Parathyroid adenoma (tissue), 2 donors: Measurements from ENCODE around the gene RRBP1.

Experiments used
- H2AFZ ChIP-seq: fragments of 300-600 bp; sonication (generic); one replicate; pipeline ENCODE4 v1.7.0; 2017; ENCODE audit warnings: antibody characterized with exemption, mild to moderate bottlenecking
- H3K27ac ChIP-seq: fragments of 300-600 bp; sonication (generic); one replicate; pipeline ENCODE4 v1.7.0; 2017
- H3K27me3 ChIP-seq: fragments of 300-600 bp; sonication (generic); one replicate; pipeline ENCODE4 v1.7.0; 2017; ENCODE audit warnings: low read length; ENCODE audit not compliant: control insufficient read depth, insufficient read depth
- H3K36me3 ChIP-seq: fragments of 300-600 bp; sonication (generic); one replicate; pipeline ENCODE4 v1.7.0; 2017; ENCODE audit warnings: low read length; ENCODE audit not compliant: control insufficient read depth, insufficient read depth
- H3K4me1 ChIP-seq: fragments of 300-600 bp; sonication (generic); one replicate; pipeline ENCODE4 v1.7.0; 2017; ENCODE audit warnings: control low read depth
- H3K4me2 ChIP-seq: fragments of 300-600 bp; sonication (generic); one replicate; pipeline ENCODE4 v1.7.0; 2017; ENCODE audit warnings: low read length
- H3K4me3 ChIP-seq: fragments of 300-600 bp; sonication (generic); one replicate; pipeline ENCODE4 v1.7.0; 2017; ENCODE audit warnings: low read depth, low read length
- H3K79me2 ChIP-seq: fragments of 300-600 bp; sonication (generic); one replicate; pipeline ENCODE4 v1.7.0; 2017; ENCODE audit warnings: control low read depth
- H3K9ac ChIP-seq: fragments of 300-600 bp; sonication (generic); one replicate; pipeline ENCODE4 v1.7.0; 2017; ENCODE audit warnings: mild to moderate bottlenecking
- H3K9me3 ChIP-seq: fragments of 300-600 bp; sonication (generic); one replicate; pipeline ENCODE4 v1.7.0; 2017; ENCODE audit warnings: low read length; ENCODE audit not compliant: control insufficient read depth
- TF ChIP-seq, protein P1 (sequence below): fragments of 300-600 bp; sonication (generic); IDR thresholded peaks from one replicate; pipeline ENCODE4 v1.7.0; 2017; ENCODE audit warnings: antibody characterized with exemption, mild to moderate bottlenecking
- donor health status: primary hyperparathyroidism.

Gene RRBP1

DNA sequence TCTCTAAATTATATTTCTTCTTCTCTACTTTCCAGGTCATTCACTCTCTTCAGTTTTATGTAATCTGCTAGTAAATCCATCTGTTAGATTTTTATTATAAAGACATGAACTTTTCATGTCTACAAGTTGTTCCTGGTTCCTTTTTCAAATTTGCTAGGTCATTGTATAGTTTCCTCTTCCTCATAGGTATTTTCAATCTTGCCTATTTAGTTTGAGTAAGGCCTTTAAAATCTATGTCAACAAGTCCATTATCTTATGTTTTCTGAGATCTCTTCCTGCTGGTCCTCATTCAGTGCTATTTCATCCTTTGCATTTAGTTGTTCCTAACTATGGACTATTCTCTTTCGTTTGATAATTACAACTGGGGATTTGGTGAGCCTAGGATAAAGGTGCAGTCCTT is 11.0 kb downstream of the RRBP1 start:
- Histone ChIP-seq H3K79me2 (peaks cover 49% of the 10 kb centered on the region), H3K4me2 (no peak overlapping the region), H3K27ac (no peak overlapping the region), H3K27me3 (no peaks in the 10 kb centered on the region), H3K4me3 (no peak overlapping the region), H3K9me3 (no peaks in the 10 kb centered on the region), H3K36me3 (no peaks in the 10 kb centered on the region), H2AFZ (no peak overlapping the region), H3K9ac (no peak overlapping the region), H3K4me1 (peaks cover 2% of the 10 kb centered on the region)
- TF ChIP-seq, protein P1, sequence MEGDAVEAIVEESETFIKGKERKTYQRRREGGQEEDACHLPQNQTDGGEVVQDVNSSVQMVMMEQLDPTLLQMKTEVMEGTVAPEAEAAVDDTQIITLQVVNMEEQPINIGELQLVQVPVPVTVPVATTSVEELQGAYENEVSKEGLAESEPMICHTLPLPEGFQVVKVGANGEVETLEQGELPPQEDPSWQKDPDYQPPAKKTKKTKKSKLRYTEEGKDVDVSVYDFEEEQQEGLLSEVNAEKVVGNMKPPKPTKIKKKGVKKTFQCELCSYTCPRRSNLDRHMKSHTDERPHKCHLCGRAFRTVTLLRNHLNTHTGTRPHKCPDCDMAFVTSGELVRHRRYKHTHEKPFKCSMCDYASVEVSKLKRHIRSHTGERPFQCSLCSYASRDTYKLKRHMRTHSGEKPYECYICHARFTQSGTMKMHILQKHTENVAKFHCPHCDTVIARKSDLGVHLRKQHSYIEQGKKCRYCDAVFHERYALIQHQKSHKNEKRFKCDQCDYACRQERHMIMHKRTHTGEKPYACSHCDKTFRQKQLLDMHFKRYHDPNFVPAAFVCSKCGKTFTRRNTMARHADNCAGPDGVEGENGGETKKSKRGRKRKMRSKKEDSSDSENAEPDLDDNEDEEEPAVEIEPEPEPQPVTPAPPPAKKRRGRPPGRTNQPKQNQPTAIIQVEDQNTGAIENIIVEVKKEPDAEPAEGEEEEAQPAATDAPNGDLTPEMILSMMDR: no peak

DNA sequence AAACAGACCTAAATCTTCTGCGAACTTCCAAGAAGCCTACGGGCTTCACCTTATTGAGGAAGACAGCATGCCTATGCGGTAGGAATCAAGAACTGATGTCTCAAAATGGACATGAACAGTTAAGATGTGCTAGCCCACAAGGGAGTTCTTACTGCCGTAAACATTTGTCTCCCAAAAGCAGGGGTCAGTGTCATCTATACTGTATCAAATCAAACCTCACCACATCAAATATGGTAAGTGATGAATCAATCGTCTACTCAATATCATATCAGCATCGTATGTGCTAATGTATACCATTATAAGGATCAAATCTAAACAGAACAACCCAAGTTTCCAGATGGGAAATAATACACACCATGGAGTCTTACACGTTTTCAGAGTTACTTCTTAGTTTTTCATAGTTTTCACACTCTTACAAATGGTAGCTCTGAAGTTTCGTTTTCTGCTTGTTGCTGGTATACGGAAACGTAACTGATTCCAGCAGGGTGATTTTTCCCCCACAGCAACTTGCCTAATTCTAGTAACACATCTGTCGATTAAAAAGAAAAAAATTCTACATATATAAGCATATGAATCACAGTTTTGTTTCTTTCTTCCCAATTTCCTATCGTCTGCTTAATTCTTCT is 12.6 kb downstream of the RRBP1 start:
- H2AFZ ChIP-seq: no peak overlapping the region

DNA sequence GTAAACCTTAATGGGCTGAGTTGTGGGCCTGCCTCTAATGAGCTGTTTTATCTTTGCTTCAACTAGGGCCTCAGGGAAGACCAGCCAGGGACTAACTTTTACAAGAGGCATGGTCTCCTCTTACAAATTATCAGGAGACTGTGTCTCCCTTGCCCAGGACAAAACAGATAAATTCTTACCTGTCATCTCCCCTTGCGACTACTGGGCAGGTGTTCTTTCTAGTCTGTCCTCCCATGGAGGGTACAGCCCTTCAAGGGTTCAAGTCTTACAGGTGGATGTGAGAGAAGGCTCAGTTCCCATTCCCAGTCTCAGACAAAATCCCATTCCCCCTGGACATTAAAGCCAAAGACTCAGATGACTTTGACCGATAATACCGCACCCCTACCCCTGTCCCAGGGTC is 13.6 kb downstream of the RRBP1 start:
- H3K4me2 ChIP-seq: no peak overlapping the region
- no peaks in the 10 kb centered on the region for H3K9me3 ChIP-seq
- no peaks in the 10 kb centered on the region for H3K27me3 ChIP-seq
- no peak overlapping the region for H3K9ac ChIP-seq
- no peaks in the 10 kb centered on the region for H3K36me3 ChIP-seq
- no peak overlapping the region for H3K27ac ChIP-seq
- no peak overlapping the region for H3K4me3 ChIP-seq
- H3K79me2 ChIP-seq: peaks cover 35% of the 10 kb centered on the region
- H2AFZ ChIP-seq: no peak overlapping the region
- TF ChIP-seq, protein P1: no peak
- peaks cover 7% of the 10 kb centered on the region for H3K4me1 ChIP-seq

More for the DNA sequence above, 12.6 kb downstream of the RRBP1 start:
- Histone ChIP-seq H3K79me2 (peaks cover 39% of the 10 kb centered on the region), H3K4me3 (no peak overlapping the region), H3K9ac (no peak overlapping the region), H3K27me3 (no peaks in the 10 kb centered on the region), H3K9me3 (no peaks in the 10 kb centered on the region), H3K27ac (no peak overlapping the region), H3K4me1 (peaks cover 2% of the 10 kb centered on the region), H3K36me3 (no peaks in the 10 kb centered on the region), H3K4me2 (no peak overlapping the region)
- TF ChIP-seq, protein P1: no peak

DNA sequence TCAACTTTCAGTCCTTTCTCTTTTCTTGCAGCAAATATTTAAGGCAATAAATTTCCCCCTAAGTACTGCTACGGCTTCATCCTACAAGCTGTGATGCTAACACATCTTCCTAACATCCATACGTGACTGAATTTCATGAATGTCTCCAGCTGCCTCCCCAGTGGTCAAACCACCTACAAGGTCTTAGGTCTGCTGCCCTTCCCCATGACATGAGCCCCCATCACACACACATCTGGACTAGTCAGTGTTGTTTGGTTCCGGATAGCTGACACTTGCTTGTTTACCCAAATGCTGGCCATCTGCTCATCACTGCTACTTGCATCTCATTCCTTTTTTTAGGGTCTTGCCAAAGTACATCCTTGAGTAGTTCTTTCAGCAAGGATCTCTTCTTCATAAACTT is 14.6 kb downstream of the RRBP1 start:
- peaks cover 12% of the 10 kb centered on the region for H3K4me1 ChIP-seq
- no peak overlapping the region for H2AFZ ChIP-seq
- no peaks in the 10 kb centered on the region for H3K36me3 ChIP-seq
- TF ChIP-seq, protein P1: no peak
- H3K27ac ChIP-seq: no peak overlapping the region
- H3K9ac ChIP-seq: no peak overlapping the region
- no peak overlapping the region for H3K4me3 ChIP-seq
- no peak overlapping the region for H3K4me2 ChIP-seq
- H3K9me3 ChIP-seq: no peaks in the 10 kb centered on the region
- peaks cover 36% of the 10 kb centered on the region for H3K79me2 ChIP-seq
- H3K27me3 ChIP-seq: no peaks in the 10 kb centered on the region

DNA sequence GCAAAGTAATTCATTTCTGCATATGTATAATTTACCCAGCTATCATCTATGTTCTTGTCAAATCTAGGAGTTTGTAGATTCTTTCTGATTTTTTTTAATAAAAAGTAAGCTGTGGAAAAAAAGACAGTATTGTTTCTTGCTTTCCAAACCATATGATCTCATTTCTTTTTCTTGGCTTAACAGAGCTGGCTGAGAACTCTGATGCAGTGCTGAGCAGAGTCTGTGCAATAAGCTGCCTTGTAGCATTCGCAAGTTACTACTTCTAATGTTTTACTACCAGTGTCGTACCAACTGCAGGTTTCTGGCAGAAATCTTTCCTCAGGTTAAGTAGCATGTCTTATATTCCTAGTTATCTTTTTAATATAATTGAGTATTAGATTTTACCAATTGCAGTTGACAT is 15.6 kb downstream of the RRBP1 start:
- Histone ChIP-seq H3K9ac (no peak overlapping the region), H3K9me3 (no peaks in the 10 kb centered on the region), H3K4me2 (no peak overlapping the region), H3K27ac (no peak overlapping the region), H3K27me3 (no peaks in the 10 kb centered on the region), H3K4me3 (no peak overlapping the region), H2AFZ (no peak overlapping the region), H3K79me2 (peaks cover 32% of the 10 kb centered on the region), H3K4me1 (peaks cover 13% of the 10 kb centered on the region), H3K36me3 (no peaks in the 10 kb centered on the region)
- TF ChIP-seq, protein P1: no peak
